ENCODE data around the gene SH3BP1.

Gene SH3BP1

GRCh38 chr22:37657590-37658132 lies 18.2 kb downstream of the SH3BP1 start:
- DNase-seq (ENCODE audit: low spot score in 2 of 2), result no peak
- Mint-ChIP-seq H3K9me3 (no peaks in the 10 kb centered on the region), H3K4me1 (peaks cover 49% of the 10 kb centered on the region), H3K4me3 (peak overlapping the region; percentile 84), H3K36me3 (peaks cover 62% of the 10 kb centered on the region), H3K27ac (peak overlapping the region; percentile 86)
- ATAC-seq, result no peak

- DNase-seq (ENCODE audit: low spot score in 2 of 2), result peak; percentile 96 to 99
- Mint-ChIP-seq H3K36me3 (peaks cover 57% of the 10 kb centered on the region), H3K4me1 (peaks cover 49% of the 10 kb centered on the region), H3K4me3 (peak within 1 kb of the TSS; percentile 84), H3K9me3 (no peaks in the 10 kb centered on the region), H3K27ac (peak within 1 kb of the TSS; percentile 86)
- ATAC-seq, result peak; percentile 97
These were observed 18.9 kb downstream of the SH3BP1 start, which contains the start of gene PDXP for GRCh38 chr22:37658133-37659065. Gene PDXP, plus strand, starts transcription at chr22:37658723. Its CDS starts 60 bp downstream, at chr22:37658783.

- ATAC-seq (no peak), DNase-seq (ENCODE audit: low spot score in 2 of 2) (no peak)
- Mint-ChIP-seq H3K4me3 (peak overlapping the region; percentile 84), H3K4me1 (peaks cover 49% of the 10 kb centered on the region), H3K9me3 (no peaks in the 10 kb centered on the region), H3K27ac (peak overlapping the region; percentile 61), H3K36me3 (peaks cover 51% of the 10 kb centered on the region)
These were observed 19.8 kb downstream of the SH3BP1 start for GRCh38 chr22:37659066-37659896.

GRCh38 chr22:37659897-37660708 lies 20.6 kb downstream of the SH3BP1 start:
- peak overlapping the region; percentile 61 for H3K27ac Mint-ChIP-seq
- H3K9me3 Mint-ChIP-seq, result no peaks in the 10 kb centered on the region
- ATAC-seq (no peak), DNase-seq (ENCODE audit: low spot score in 2 of 2) (no peak)
- H3K36me3 Mint-ChIP-seq, result peaks cover 42% of the 10 kb centered on the region
- H3K4me3 Mint-ChIP-seq, result peak overlapping the region; percentile 84
- H3K4me1 Mint-ChIP-seq, result peaks cover 49% of the 10 kb centered on the region

- Mint-ChIP-seq H3K27ac (peak overlapping the region; percentile 45), H3K4me3 (peak overlapping the region; percentile 84), H3K36me3 (peaks cover 39% of the 10 kb centered on the region), H3K9me3 (no peaks in the 10 kb centered on the region), H3K4me1 (peaks cover 49% of the 10 kb centered on the region)
- ATAC-seq (no peak), DNase-seq (ENCODE audit: low spot score in 2 of 2) (no peak)
These were observed 21.2 kb downstream of the SH3BP1 start for GRCh38 chr22:37660709-37661045.

GRCh38 chr22:37661160-37661924 lies 21.9 kb downstream of the SH3BP1 start:
- ATAC-seq (no peak), DNase-seq (ENCODE audit: low spot score in 2 of 2) (no peak)
- H3K36me3 Mint-ChIP-seq, result peaks cover 39% of the 10 kb centered on the region
- H3K9me3 Mint-ChIP-seq, result no peaks in the 10 kb centered on the region
- H3K27ac Mint-ChIP-seq, result peak overlapping the region; percentile 60
- H3K4me1 Mint-ChIP-seq, result peaks cover 46% of the 10 kb centered on the region
- H3K4me3 Mint-ChIP-seq, result peak overlapping the region; percentile 84

- Mint-ChIP-seq H3K36me3 (peaks cover 40% of the 10 kb centered on the region), H3K27ac (peak overlapping the region; percentile 60)
- ATAC-seq, result no peak
These were observed 22.6 kb downstream of the SH3BP1 start for GRCh38 chr22:37662039-37662438.

GRCh38 chr22:37663521-37664140 lies 24.2 kb downstream of the SH3BP1 start:
- Mint-ChIP-seq H3K27ac (no peak overlapping the region), H3K9me3 (no peaks in the 10 kb centered on the region), H3K4me3 (no peak overlapping the region), H3K36me3 (peaks cover 36% of the 10 kb centered on the region), H3K4me1 (peaks cover 33% of the 10 kb centered on the region)
- no peak for DNase-seq (ENCODE audit: low spot score in 2 of 2)
- no peak for ATAC-seq

More at GRCh38 chr22:37662039-37662438, 22.6 kb downstream of the SH3BP1 start:
- DNase-seq (ENCODE audit: low spot score in 2 of 2), result no peak
- Mint-ChIP-seq H3K9me3 (no peaks in the 10 kb centered on the region), H3K4me1 (peaks cover 43% of the 10 kb centered on the region), H3K4me3 (no peak overlapping the region)

GRCh38 chr22:37664249-37665101 lies 25.0 kb downstream of the SH3BP1 start:
- Mint-ChIP-seq H3K36me3 (peaks cover 36% of the 10 kb centered on the region), H3K9me3 (no peaks in the 10 kb centered on the region), H3K4me1 (peaks cover 29% of the 10 kb centered on the region), H3K27ac (no peak overlapping the region), H3K4me3 (no peak overlapping the region)
- no peak for DNase-seq (ENCODE audit: low spot score in 2 of 2)
- ATAC-seq, result no peak

- Mint-ChIP-seq H3K27ac (no peak overlapping the region), H3K4me1 (peaks cover 19% of the 10 kb centered on the region), H3K4me3 (no peak overlapping the region), H3K36me3 (peaks cover 36% of the 10 kb centered on the region), H3K9me3 (no peaks in the 10 kb centered on the region)
- ATAC-seq, result no peak
- no peak for DNase-seq (ENCODE audit: low spot score in 2 of 2)
These were observed 26.0 kb downstream of the SH3BP1 start for GRCh38 chr22:37665487-37665886.

- DNase-seq (ENCODE audit: low spot score in 2 of 2) (no peak), ATAC-seq (peak; percentile 59)
- no peaks in the 10 kb centered on the region for H3K9me3 Mint-ChIP-seq
- no peak overlapping the region for H3K27ac Mint-ChIP-seq
- no peak overlapping the region for H3K4me3 Mint-ChIP-seq
- peaks cover 17% of the 10 kb centered on the region for H3K36me3 Mint-ChIP-seq
- H3K4me1 Mint-ChIP-seq, result peaks cover 25% of the 10 kb centered on the region
These were observed 30.1 kb downstream of the SH3BP1 start for GRCh38 chr22:37669586-37669985.

- no peaks in the 10 kb centered on the region for H3K9me3 Mint-ChIP-seq
- peaks cover 23% of the 10 kb centered on the region for H3K36me3 Mint-ChIP-seq
- H3K4me1 Mint-ChIP-seq, result peaks cover 38% of the 10 kb centered on the region
- ATAC-seq, result no peak
- peak overlapping the region; percentile 79 for H3K27ac Mint-ChIP-seq
- no peak for DNase-seq (ENCODE audit: low spot score in 2 of 2)
- H3K4me3 Mint-ChIP-seq, result no peak overlapping the region
These were observed 32.9 kb downstream of the SH3BP1 start for GRCh38 chr22:37672206-37672919.

Data from stimulated activated effector memory CD8-positive, alpha-beta T cell treated with anti-CD3 and anti-CD28 coated beads, Interleukin-12 subunit alpha, Interleukin-12 subunit beta, amount 100 ng/mL, for 72 hours (primary cell).